Activated T-cell treated with anti-CD3 and anti-CD28 coated beads, Interleukin-2, amount 50 U/mL, for 4 hours (primary cell): Measurements from ENCODE around the gene YPEL2. TPM values are rescaled to one million over a fixed set of nuclear protein-coding genes. Genes with fewer than 3 reads are reported as not detected.
A peak's percentile ranks its signal among the peaks of the same experiment; 100 is the strongest.

Experiments
- ATAC-seq, 2 donors: fragments of 200-7000 bp; cut with Tn5 transposase; one replicate each; pipeline ENCODE4 v1.10.0; 2021
- DNase-seq: peaks from one replicate; pipeline ENCODE4 v3.0.0-alpha.2; 2020
- H3K27me3 Mint-ChIP-seq: one replicate; pipeline ENCODE4 v1.8.0; 2021; ENCODE audit warnings: low read depth, mixed read lengths
- H3K36me3 Mint-ChIP-seq: one replicate; pipeline ENCODE4 v1.8.0; 2022; ENCODE audit warnings: mixed read lengths; ENCODE audit not compliant: insufficient read depth
- H3K4me1 Mint-ChIP-seq: one replicate; pipeline ENCODE4 v1.8.0; 2021; ENCODE audit warnings: low read depth, mixed read lengths
- H3K4me3 Mint-ChIP-seq: one replicate; pipeline ENCODE4 v1.8.0; 2021; ENCODE audit warnings: mild to moderate bottlenecking, moderate library complexity, mixed read lengths
- H3K9me3 Mint-ChIP-seq: one replicate; pipeline ENCODE4 v1.8.0; 2021; ENCODE audit warnings: mixed read lengths
- total RNA-seq, 3 donors: library from RNA; stranded (reverse); gene quantifications; one replicate each; pipeline ENCODE4 v1.2.1, GENCODE V29; 2021

The YPEL2 gene
- total RNA-seq, 3 donors from 2014 or later = 1.3 to 3.1 (median 1.8) TPM

DNA sequence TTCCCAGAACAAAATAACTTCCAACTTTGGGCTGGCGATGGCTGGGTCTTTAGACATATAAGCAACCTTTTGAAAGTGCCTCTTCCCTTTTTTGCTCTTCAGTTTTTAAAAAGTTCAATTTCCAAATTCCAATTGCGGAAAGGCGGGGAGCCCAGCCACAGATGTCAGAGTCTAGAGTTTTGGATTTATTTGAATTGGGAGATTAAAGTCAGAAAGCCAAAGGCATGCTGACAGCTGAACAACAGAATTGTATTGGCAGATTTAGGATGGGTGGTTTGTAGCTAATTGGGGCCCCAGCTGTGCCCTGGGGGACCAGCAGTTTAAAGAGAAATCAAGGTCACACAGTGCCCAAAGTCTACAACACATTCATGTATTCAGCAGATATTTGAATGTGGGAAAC is 10.5 kb downstream of the YPEL2 start:
- Mint-ChIP-seq H3K9me3 (no peaks in the 10 kb centered on the region), H3K27me3 (no peaks in the 10 kb centered on the region), H3K4me3 (no peak overlapping the region), H3K36me3 (peaks cover 6% of the 10 kb centered on the region), H3K4me1 (peaks cover 56% of the 10 kb centered on the region)
- ATAC-seq (no peak), DNase-seq (no peak)

DNA sequence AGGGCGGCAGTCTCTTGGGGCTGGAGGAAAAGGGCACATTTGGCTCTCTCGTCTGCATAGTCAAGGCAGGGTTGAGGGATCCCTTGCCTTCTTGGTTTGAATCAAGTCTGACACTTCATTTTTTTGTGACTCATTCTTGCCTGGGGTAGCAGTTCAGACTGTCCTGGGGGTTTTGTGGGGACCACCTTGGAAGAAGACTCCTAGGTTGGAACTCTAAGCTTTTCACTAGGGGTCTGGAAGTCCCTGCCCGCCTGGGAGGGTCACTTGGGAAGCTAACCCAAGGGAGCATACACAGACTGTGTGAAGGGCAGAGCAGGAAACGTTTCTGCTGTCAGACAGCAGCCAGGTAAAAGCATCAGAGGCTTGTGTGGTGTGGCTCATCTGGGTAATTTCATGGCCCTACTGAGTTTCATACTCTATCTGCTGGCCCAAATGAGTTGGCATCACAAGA is 11.3 kb downstream of the YPEL2 start:
- H3K9me3 Mint-ChIP-seq = no peaks in the 10 kb centered on the region
- H3K36me3 Mint-ChIP-seq = peaks cover 6% of the 10 kb centered on the region
- DNase-seq (no peak), ATAC-seq (peak; percentile 90 to 92)
- no peak overlapping the region for H3K4me3 Mint-ChIP-seq
- peaks cover 56% of the 10 kb centered on the region for H3K4me1 Mint-ChIP-seq
- no peaks in the 10 kb centered on the region for H3K27me3 Mint-ChIP-seq

DNA sequence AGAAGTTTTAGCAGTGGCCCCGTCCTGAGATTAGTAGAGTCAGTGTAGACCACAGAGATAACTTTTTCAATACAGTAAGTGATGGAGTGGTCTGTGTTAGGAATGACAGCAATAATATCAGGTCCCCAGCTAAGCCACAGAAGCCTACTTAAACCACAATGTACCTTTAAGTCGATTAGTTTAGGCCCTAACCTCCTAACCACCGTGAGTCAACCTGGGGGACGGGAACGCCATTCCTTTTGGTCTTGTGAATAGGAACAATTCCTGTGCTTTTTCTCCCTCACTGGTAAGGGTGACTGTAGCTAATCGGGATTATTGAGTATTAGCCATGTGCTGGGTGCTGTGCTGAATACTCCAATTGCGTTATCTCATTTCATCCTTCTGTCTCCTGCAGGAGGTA is 14.0 kb downstream of the YPEL2 start:
- no peaks in the 10 kb centered on the region for H3K27me3 Mint-ChIP-seq
- no peaks in the 10 kb centered on the region for H3K9me3 Mint-ChIP-seq

DNA sequence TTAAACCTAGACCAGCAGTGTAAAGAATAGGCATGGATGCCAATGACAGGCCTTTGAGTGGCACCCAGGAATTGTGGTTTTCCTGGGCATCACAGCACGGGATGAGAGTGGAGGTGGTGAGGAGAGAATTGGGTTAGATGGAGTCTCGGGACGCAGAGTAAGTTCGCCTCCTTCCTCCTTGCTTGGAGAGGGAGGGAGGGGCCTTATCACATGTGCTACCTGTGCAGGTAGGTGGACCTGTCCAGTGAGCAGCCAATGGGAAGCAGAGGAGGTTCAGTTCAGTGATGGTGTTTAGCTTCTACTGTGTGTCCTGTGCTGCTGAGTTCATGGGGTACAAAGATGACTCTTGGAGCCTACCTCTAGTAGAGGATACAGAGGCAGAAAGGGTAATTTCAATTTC is 14.9 kb downstream of the YPEL2 start:
- Mint-ChIP-seq H3K4me1 (peaks cover 51% of the 10 kb centered on the region), H3K36me3 (peaks cover 4% of the 10 kb centered on the region), H3K27me3 (no peaks in the 10 kb centered on the region), H3K9me3 (no peaks in the 10 kb centered on the region), H3K4me3 (no peak overlapping the region)
- ATAC-seq = no peak
- DNase-seq = no peak

More for the DNA sequence above, 14.0 kb downstream of the YPEL2 start:
- H3K4me3 Mint-ChIP-seq = no peak overlapping the region
- DNase-seq = no peak
- H3K4me1 Mint-ChIP-seq = peaks cover 51% of the 10 kb centered on the region
- H3K36me3 Mint-ChIP-seq = peaks cover 4% of the 10 kb centered on the region
- no peak for ATAC-seq

DNA sequence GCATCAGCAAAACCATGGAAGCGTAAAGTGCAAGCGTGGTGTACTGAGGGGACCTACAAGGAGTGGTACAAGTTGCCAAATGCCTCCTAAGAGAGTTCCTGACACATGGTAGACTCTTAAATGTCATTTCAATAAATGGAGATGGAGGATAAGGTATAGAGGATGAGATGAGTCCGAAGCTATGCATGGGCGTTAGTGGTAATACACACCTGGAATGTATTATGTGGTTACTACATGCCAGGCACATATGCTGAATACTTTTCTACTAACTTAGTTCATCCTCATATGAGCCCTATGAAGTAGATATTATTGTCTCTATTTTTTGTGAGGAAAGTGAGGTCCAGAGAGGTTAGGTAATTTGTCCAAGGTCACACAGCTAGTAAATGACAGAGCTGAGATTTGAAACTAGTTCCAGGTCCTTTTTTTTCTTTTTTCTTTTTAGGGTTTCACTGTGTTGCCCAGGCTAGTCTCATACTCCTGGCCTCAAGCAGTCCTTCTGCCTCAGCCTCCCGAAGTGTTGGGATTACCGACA is 15.5 kb downstream of the YPEL2 start:
- Mint-ChIP-seq H3K27me3 (no peaks in the 10 kb centered on the region), H3K4me1 (peaks cover 51% of the 10 kb centered on the region), H3K4me3 (no peak overlapping the region), H3K9me3 (no peaks in the 10 kb centered on the region), H3K36me3 (peaks cover 4% of the 10 kb centered on the region)
- DNase-seq = no peak
- no peak for ATAC-seq

DNA sequence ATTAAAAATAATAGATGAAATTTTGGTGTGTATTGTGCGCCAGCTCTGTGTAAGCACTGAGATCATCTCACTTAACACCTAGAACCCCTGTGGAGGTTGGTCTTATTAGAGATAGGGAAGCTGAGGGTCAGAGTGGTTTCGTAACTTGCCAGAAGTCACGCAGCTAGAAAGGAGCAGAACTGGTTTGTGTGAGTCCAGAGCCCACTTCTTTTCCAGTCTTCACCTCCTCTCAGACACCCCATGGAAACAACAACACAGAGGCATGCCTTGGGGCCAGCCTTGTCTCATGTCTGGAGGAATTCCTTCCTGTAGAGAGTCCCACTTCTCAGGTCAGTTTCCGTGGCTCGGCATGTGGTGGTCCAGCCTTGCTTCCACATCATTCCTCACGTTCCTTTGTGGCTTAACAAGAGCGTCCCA is 16.5 kb downstream of the YPEL2 start:
- Mint-ChIP-seq H3K9me3 (no peaks in the 10 kb centered on the region), H3K36me3 (peaks cover 4% of the 10 kb centered on the region), H3K4me1 (peaks cover 51% of the 10 kb centered on the region), H3K27me3 (no peaks in the 10 kb centered on the region), H3K4me3 (no peak overlapping the region)
- DNase-seq = no peak
- no peak for ATAC-seq

DNA sequence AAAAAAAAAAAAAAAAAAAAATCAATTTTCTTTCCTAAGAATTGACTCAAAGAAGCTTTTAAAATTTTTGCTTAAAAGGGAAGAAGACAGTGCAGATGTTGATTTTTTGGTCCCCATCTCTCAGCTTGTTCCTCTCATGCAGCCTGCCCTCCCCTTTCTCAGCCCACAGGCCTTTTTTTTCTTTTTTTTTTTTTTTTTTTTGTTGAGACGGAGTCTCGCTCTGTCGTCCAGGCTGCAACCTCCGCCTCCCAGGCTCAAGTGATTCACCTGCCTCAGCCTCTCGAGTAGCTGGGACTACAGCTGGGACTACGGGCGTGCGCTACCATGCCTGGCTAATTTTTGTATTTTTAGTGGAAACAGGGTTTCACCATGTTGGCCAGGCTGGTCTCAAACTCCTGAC is 17.7 kb downstream of the YPEL2 start:
- Mint-ChIP-seq H3K36me3 (peaks cover 9% of the 10 kb centered on the region), H3K27me3 (no peaks in the 10 kb centered on the region), H3K4me3 (no peak overlapping the region), H3K4me1 (peaks cover 51% of the 10 kb centered on the region), H3K9me3 (no peaks in the 10 kb centered on the region)
- ATAC-seq (no peak), DNase-seq (no peak)

DNA sequence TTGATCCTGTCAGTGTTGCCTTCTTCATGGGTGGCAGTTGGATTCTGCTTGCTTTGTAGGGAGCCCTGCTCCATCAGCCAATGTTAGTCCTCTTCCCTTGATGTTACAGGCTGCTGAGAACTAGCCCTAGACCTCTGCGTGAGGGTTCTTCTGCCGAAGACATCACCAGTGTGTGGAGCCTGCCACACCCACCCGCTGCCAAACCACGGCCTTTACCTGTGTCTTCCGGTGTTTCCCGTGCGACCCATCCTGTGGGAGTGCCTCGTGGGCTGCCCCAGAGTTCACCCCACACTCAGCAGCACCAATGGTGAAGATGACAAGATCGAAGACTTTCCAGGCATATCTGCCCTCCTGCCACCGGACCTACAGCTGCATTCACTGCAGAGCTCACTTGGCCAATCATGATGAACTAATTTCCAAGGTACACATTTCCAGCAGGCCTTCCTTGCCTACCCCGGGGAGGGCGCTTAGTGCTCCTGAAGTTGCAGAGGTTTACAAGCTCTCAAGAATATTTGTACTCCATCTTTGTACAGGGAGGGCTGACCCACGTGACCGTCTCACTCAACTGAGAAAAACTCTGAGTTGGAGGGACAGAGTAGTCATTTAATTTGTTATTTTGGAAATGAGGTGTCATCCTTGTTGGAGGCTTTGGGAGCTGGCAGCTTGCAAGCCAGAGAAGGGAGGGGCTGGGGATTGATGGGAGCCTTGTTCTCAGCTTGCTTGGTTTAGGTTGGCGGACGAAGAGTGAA is 21.8 kb downstream of the YPEL2 start:
- DNase-seq (no peak), ATAC-seq (peak; percentile 37 to 48)
- Mint-ChIP-seq H3K36me3 (peaks cover 26% of the 10 kb centered on the region), H3K9me3 (peaks cover 3% of the 10 kb centered on the region), H3K4me1 (peaks cover 55% of the 10 kb centered on the region), H3K4me3 (no peak overlapping the region), H3K27me3 (no peaks in the 10 kb centered on the region)

DNA sequence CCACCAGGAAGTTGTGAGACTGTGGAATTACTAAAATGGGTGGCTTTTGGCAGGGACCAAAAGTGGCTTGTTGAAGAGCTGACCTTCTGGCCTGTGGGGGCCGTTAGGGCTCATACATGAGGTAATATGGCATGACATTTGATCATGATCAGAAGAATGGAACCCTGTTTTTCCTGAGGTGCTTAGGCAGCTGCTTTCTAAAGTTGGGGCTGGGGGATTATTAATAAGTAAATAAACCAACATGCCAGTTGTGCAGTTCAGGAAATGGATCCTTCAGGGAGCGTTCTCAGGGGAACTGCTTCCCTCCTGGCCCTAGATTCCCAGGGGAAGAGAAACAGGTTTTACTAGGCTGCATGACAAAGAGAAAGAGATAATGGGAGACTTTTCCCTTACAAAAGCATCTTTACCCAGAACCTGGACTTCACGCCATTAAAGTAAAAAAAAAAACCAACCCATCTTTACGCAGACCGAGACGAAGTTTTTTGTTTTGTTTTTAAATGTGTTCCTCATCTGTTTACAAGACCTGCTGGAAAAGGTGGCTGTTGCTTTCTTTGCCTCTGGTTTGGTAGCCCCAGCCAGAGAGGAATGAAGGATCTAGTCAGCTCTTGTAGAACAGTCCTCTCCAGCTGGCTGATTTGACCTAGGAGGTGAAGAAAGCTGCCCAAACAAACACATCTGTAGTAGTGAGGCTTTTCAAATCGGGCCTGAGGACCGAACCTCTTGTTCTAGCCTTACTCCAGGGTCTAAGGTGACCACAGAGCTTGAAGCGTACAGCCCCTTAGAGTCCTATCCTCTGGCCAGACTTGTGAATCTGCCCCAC is 22.7 kb downstream of the YPEL2 start:
- Mint-ChIP-seq H3K9me3 (peaks cover 3% of the 10 kb centered on the region), H3K4me1 (peaks cover 59% of the 10 kb centered on the region), H3K27me3 (no peaks in the 10 kb centered on the region), H3K36me3 (peaks cover 26% of the 10 kb centered on the region), H3K4me3 (no peak overlapping the region)
- DNase-seq (no peak), ATAC-seq (no peak)

DNA sequence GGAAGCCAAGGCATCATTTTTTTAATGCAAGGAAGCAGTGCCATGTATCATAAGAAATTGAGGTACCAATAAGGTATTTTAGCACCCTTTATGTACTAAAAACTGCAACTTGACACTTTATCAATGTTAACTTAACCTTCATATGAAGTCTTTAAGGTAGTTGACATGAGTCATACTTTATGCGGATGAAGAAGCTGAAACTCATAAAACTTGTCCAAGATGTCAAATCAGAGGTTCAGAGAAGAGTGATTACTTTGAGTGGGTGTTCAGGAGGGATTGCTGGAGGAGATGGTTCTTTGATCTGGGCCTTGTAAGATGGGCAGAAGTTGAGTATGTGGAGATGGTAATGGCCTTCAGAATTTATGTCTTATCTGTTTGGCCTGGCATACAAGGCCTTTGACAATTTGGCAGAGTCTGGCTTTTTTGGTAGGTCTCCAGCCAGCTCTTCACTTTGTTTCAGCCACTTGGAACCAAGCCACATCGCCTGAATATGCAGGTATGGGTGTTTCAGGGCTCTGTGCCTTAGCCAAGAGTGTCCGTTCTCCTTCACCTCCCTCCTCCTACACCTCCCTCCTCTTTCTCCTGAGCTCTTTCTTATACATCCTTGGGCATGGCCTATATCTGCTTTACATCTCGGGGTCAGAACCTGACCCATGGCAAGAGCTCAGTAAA is 23.7 kb downstream of the YPEL2 start:
- Mint-ChIP-seq H3K9me3 (peaks cover 3% of the 10 kb centered on the region), H3K36me3 (peaks cover 26% of the 10 kb centered on the region), H3K27me3 (no peaks in the 10 kb centered on the region), H3K4me1 (peaks cover 61% of the 10 kb centered on the region), H3K4me3 (no peak overlapping the region)
- DNase-seq = no peak
- ATAC-seq = peak in 1 of 2 donors; percentile 32

DNA sequence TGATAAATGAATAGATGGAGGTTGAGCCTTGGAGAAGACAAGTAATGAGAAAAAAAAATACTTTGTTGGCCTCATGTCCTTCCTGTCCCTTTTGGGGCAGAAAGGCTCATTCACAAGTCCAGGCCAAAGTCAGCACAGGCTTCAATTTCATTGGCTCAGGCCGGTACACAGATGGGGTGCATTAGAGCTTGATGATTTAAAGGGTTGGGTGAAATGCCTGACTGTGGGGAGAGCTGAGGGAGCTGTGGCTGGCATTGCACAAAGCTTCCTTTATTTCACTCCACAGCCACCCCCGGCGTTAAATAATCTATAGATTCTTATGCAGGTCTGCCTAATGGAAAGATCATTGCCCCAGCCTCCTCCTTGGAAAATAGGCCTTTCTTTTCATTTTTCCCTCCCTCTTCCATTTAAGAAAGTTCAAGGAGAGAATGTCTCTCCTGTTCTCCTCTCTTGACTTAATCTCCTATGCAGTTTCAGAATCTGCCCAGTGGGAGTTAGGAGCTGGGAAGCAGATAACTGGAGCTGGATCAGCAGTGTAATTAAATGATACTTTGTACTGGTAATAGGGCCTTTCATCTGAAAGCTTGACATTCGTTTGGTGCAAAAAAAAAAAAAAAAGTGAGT is 24.4 kb downstream of the YPEL2 start:
- DNase-seq = no peak
- Mint-ChIP-seq H3K9me3 (peaks cover 3% of the 10 kb centered on the region), H3K36me3 (peaks cover 26% of the 10 kb centered on the region), H3K27me3 (no peaks in the 10 kb centered on the region), H3K4me3 (no peak overlapping the region), H3K4me1 (peaks cover 63% of the 10 kb centered on the region)
- no peak for ATAC-seq

DNA sequence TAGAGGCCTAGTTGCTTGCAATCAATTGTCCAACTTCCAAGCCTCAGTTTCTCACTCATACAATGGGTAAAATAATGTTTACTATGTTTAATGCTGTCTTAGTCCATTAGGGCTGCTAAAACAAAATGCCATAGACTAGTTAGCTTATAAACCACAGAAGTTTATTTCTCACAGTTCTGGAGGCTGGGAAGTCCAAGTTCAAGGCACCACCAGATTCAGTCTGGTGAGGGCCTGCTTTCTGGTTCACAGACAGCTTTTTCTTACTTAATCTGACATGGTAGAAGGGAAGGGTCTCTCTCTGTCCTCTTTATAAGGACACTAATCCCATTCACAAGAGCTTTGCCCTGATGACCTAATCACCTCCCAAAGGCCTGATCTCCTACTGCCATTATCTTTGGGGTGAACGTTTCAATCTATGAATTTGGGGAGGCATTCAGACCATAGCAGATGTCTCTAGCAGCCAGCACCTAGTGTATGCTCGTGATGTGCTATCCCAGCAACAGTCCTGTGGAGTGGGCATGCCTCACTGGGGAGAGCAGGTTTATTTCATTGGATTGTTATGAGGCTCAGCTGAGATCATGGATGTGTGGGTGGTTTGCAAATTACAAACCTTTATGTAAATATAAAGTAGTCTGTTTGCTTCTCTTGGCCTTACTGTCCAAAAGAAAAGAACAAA is 25.2 kb downstream of the YPEL2 start:
- H3K4me3 Mint-ChIP-seq = no peak overlapping the region
- peaks cover 26% of the 10 kb centered on the region for H3K36me3 Mint-ChIP-seq
- H3K4me1 Mint-ChIP-seq = peaks cover 68% of the 10 kb centered on the region
- DNase-seq (no peak), ATAC-seq (no peak)
- H3K27me3 Mint-ChIP-seq = no peaks in the 10 kb centered on the region
- H3K9me3 Mint-ChIP-seq = peaks cover 3% of the 10 kb centered on the region

DNA sequence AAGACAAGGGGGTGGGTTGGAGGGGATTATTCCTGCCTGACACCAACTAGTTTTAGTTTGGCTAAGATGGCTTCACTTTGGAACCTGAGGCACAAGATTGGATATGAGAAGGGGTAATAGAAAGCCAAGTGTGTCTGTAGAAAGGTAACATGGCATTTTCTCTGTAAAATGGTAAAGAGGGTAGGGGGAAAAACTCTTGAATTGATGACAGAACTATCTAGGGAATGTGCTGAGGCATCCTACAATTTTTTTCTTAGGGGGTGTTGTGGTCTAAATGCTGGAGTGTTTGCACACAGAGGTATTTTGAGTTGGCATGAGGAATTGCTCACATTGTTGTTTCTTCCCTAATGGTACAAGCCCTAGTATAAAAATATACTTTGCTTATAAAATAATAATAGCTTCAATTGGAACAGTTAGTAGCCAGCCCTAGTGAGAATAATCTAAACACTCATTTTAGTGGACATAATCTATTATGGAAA is 25.8 kb downstream of the YPEL2 start:
- H3K9me3 Mint-ChIP-seq = peaks cover 3% of the 10 kb centered on the region
- H3K27me3 Mint-ChIP-seq = no peaks in the 10 kb centered on the region
- peaks cover 69% of the 10 kb centered on the region for H3K4me1 Mint-ChIP-seq
- ATAC-seq (no peak), DNase-seq (no peak)
- H3K36me3 Mint-ChIP-seq = peaks cover 26% of the 10 kb centered on the region
- no peak overlapping the region for H3K4me3 Mint-ChIP-seq
